ENCODE measurements around the gene GEMIN4.

DNA sequence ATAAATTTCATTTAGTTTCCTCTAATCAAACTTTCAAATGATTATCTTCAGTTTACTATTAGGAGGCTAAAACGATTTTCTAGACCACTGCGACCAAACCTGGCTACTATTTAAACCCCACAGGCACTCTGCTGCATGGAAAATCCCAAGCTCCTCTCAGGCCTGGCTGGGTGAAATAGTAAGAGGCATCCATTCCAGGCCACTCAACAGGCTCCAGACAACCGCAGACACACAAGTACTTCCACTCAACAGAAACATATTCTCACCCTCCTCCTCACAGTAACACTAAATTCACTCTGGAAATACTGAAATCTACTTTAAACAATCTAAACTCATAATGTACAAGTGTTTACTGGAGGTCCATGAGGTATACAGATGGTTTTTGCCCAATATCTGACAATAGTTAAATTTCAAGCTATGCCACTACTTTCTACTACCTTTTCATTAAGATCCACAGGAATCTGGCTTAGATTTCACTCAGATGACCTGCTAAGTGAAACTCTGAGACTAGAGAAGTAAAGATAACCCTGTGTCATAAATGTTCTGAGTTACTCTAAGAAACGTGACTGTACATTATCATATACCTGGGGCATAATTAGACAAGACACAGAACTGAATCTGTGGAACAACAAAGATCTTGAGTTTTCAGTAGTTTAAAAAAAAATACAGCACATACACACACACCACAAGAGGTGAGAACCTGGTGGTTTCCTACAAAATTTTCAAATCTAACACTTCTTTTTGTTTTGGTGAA lies 47.8 kb downstream of the GEMIN4 start:
- TF ChIP-seq, protein P1, sequence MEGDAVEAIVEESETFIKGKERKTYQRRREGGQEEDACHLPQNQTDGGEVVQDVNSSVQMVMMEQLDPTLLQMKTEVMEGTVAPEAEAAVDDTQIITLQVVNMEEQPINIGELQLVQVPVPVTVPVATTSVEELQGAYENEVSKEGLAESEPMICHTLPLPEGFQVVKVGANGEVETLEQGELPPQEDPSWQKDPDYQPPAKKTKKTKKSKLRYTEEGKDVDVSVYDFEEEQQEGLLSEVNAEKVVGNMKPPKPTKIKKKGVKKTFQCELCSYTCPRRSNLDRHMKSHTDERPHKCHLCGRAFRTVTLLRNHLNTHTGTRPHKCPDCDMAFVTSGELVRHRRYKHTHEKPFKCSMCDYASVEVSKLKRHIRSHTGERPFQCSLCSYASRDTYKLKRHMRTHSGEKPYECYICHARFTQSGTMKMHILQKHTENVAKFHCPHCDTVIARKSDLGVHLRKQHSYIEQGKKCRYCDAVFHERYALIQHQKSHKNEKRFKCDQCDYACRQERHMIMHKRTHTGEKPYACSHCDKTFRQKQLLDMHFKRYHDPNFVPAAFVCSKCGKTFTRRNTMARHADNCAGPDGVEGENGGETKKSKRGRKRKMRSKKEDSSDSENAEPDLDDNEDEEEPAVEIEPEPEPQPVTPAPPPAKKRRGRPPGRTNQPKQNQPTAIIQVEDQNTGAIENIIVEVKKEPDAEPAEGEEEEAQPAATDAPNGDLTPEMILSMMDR (conservative IDR thresholded peaks at IDR 0.05; ENCODE audit: low read depth, low read length): no peak
- TF ChIP-seq EZH2 (IDR thresholded peaks at IDR 0.05; ENCODE audit: low read length, unreplicated experiment) (no peak), EZH2phosphoT487 (IDR thresholded peaks at IDR 0.05; ENCODE audit: borderline replicate concordance, low read length) (no peak)

All from PC-3 (cell line).